Right forelimb (tissue), 1 donor: ENCODE results near the gene EML4.
"Not testable (repeated sequence)": the region's sequence is repeated elsewhere in the genome, so short reads cannot be mapped to it uniquely, and the experiment has no call there.

Source experiments
- DNase-seq: peaks from one replicate; pipeline ENCODE4 v3.0.0-alpha.2; 2018

EML4 gene

DNA sequence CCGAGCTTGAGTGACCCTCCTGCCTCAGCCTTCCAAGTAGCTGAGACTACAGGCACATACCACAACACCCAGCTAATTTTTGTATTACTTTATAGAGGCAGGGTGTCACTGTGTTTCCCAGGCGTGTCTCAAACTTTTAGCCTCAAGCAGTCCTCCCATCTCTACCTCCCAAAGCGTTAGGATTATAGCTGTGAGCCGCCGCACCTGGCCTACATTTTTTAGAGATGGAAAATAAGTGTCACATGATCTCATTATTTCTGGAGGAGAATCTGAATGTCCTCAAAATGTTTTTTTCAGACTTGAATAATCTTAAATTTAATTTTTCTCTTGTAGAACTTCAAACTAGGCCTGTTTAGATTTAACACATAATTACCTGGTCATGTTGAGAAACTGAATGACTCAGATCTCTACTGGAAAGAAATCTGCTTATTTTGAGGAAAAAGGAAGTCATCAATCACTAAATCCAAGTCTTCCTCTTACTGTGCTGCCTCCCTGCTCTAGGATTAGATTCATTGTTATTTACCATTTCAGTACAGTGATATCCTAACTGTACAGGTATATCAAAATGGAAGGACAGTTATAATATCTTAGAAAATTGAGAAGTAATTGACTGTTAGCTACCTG is 99.5 kb downstream of the EML4 start:
- no peak for DNase-seq

DNA sequence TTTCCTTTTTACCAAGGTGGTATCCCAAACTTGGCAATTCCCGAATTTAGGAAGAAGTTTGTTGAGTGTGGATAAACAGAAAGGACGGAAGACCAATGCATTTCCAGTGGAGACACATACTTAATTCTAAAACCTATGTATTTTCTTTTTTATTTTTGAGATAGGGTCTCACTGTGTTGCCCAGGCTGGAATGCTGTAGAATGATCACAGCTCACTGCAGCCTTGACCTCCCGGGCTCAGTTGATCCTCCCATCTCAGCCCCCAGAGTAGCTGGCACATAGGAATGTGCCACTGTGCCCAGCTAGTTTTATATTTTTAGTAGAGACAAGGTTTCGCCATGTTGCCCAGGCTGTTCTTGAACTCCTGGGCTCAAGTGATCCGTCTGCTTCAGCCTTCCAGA is 101.6 kb downstream of the EML4 start:
- no peak for DNase-seq

DNA sequence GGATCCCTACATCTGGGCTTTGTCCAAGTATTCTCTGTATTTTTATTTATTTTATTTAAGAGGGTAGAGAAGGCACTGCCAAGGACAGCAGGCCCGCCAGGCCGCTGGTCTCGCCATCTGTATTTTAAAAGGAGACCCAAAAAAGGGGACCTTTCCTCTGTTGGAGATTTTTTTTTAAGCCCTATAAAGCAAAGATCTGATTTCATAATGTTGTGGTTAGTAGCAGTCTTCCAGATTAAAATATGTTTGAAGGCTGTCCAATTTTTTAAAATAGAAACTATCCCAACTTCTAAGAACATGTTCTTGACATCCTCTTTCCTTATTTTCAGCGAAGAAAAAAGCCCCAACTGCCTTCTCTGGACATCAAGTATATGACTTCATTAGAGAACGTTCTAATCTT is 102.1 kb downstream of the EML4 start:
- not testable (repeated sequence) for DNase-seq

- DNase-seq = no peak
Observed at GRCh38 chr2:42274863-42275262, 105.7 kb downstream of the EML4 start.

- no peak for DNase-seq
Observed at GRCh38 chr2:42281416-42282081, 112.4 kb downstream of the EML4 start.

GRCh38 chr2:42284019-42284418 is 114.9 kb downstream of the EML4 start:
- DNase-seq = no peak

- DNase-seq = no peak
Observed at GRCh38 chr2:42286268-42286946, 117.3 kb downstream of the EML4 start.

DNA sequence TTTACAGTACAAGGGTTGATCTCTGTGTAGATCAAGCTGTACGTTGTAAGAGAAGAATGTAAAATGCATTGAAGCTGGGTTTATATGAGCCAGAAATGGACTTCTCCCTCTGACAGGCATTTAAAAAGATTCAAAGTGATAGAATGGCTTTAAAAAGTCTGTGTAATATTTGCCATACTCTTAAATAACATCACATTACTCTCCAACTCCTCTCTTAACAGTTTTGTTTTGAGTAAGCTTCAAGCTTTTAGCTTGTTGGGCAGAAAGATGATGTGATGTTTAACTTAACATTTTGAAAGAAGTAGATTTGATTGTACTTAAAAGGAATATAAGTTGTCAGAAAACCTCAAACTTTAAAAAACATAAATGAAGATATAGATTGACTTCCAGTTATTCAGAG is 119.7 kb downstream of the EML4 start:
- DNase-seq = no peak

GRCh38 chr2:42289222-42289621 is 120.1 kb downstream of the EML4 start:
- DNase-seq = no peak

DNA sequence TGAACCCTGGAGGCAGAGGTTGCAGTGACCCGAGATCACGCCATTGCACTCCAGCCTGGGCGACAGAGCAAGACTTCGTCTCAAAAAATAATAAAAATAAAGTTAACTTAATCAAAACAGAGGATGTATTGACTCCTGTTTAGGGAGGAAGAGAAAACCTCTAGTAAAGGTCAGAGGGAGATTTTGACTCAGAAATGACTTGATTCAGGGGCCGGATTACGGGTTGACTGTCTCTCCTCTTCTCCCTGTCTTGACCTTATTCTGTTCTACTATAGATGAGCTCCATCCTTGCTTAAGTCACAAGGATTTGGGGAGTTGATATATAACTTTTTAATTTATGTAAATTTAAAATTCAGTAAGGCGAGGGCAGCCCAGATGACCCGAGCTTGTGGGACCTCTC is 120.9 kb downstream of the EML4 start:
- no peak for DNase-seq

GRCh38 chr2:42293019-42293418 is 123.9 kb downstream of the EML4 start:
- no peak for DNase-seq

DNA sequence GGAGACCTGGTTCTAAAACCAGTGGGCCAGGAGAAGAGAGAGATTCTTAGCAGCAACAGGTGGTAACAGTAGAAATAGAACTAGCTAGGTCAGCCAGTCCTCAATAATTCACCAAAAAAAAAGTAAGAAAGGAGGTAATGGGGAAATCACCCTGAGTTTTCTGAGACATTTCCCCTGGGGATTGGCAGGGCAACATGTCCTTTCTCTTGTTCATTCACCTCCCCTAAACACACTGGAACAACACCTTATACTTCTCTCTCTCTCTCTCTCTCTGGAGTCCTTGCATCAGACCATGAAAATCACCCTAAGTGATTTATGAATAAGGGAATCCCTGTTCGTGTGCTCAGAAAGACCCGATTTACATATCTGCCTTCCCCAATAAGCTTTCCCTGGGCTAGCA is 127.1 kb downstream of the EML4 start:
- no peak for DNase-seq

DNA sequence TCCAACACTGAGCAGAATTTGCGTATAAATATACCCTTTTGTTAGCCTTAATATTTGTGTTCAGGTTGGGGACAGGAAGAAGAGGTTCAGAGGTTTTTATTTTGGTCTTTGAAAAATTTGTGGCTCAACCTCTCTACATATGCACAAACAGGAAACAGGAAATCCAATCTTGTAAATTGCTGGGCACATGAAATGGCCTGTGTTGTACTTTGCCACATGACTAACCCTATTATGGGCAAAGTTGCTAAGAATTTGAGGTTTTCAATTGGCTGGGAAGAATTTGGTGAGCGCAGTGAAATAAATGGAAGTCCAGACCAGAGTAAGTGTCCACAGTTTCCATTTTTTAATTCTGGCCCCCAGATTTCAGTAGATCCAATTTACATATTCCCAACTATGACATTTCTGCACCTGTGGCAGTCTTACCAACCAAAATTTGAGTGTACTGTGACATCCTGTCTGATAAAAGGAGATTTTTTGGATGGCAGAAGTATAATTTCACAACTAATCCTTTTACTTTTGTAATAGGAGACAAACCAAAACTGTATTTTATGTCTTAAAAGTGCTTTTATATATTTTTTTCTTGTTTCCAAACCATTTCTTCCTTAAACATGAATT is 128.3 kb downstream of the EML4 start:
- DNase-seq = no peak

DNA sequence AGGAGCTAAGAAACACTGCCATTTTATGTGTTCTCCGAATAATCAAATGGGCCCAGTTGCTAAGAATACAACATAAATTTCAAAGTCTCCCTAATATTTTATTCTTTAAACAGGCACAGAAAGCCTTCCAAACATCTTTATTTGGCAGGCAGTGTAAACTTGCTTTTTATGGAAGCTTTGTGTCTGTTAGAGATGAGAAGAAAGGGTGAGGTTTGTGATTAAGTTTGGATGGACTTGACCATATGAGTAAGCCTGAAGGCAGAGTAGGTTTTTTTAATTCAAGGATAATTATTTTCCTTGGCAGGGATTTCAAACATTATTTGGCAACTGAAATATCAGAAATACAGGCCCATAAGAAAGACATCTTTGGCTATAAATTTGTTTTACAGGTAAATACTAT is 129.0 kb downstream of the EML4 start:
- DNase-seq = no peak

GRCh38 chr2:42298996-42299754 is 130.0 kb downstream of the EML4 start:
- no peak for DNase-seq

- DNase-seq = no peak
Observed at GRCh38 chr2:42300527-42300926, 131.4 kb downstream of the EML4 start.

DNA sequence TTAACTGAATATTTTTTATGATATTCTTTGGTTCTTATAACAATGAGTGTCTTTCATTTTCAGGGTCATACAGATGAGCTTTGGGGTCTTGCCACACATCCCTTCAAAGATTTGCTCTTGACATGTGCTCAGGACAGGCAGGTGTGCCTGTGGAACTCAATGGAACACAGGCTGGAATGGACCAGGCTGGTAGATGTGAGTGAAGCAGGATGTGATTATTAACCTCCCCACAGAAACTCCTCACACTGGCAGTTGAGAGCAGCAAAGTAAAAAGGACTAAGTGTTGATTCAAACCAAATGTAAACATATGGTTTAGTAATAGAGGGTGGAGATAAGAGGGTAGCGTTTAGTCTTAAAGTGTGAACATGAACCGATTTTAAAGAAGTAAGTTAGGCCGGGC is 134.1 kb downstream of the EML4 start:
- no peak for DNase-seq

GRCh38 chr2:42304059-42304713 is 135.0 kb downstream of the EML4 start:
- no peak for DNase-seq

DNA sequence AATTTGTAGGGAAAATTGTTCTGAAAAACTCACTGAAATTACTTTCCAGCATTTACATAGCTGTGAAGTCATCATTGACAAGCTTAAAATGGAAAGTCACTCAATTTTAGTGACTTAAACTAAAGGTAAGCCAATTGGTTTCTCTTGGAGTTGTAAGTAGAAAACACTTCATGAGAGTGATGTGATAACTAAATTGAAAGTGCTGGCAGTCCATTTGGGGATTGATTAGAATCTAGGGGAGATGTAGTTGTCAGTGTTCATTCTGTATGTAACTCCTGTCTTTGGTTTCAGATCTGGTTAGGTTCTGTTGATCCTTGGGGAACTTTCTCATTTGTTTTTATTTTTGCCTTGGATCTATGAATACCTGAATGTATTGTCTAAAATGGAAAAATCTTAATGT is 138.0 kb downstream of the EML4 start:
- no peak for DNase-seq

- no peak for DNase-seq
Observed at GRCh38 chr2:42309366-42309765, 140.2 kb downstream of the EML4 start.

GRCh38 chr2:42310007-42310515 is 140.9 kb downstream of the EML4 start:
- DNase-seq = no peak

DNA sequence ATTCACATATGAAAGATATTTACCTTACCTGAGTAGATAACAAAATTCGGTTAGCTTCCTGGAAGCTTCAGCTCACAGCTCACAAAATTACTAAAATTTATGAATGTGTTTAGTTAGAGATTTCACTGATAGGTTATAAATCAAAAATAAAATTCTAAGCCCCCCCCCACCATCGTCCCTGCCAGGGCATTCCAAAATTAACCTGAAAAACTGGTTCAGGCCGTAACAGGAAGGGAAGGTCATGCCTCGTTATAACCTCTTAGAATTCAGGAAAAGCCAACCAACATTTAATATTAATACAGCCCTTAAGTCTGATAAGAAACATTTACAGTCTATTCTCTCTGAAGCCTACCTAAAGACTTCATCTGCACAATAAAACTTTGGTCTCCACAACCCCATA is 143.0 kb downstream of the EML4 start:
- no peak for DNase-seq
